NCI-H526 treated with DMSO at 0.1 percent for 48 hours (cell line): ENCODE results near the gene ST3GAL2.
"Not testable (repeated sequence)": the region's sequence is repeated elsewhere in the genome, so short reads cannot be mapped to it uniquely, and the experiment has no call there.

Source experiments
- DNase-seq: peaks from one replicate; lab custom pipeline; 2025; lab: John Stamatoyannopoulos, UW

Gene ST3GAL2

DNA sequence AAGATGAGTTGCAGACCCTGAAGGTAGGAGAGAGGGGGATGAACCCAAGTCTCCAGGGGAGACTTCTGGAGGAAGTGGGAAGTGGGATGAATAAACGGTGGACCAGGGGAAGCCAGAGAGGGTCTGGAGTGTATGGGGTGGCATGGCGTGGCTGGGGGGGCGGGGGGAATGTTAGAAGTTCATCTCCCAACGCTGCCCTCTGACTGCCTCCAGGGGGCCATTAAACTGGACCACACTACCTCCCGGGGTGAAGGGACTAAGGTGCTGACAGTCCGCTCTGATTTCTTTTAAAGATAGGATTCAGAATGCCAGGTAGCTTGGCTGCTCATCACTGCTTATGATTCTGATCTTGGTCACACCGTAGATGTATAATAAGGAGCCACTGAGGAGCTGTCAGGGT is 21.2 kb downstream of the ST3GAL2 start:
- DNase-seq: no peak

DNA sequence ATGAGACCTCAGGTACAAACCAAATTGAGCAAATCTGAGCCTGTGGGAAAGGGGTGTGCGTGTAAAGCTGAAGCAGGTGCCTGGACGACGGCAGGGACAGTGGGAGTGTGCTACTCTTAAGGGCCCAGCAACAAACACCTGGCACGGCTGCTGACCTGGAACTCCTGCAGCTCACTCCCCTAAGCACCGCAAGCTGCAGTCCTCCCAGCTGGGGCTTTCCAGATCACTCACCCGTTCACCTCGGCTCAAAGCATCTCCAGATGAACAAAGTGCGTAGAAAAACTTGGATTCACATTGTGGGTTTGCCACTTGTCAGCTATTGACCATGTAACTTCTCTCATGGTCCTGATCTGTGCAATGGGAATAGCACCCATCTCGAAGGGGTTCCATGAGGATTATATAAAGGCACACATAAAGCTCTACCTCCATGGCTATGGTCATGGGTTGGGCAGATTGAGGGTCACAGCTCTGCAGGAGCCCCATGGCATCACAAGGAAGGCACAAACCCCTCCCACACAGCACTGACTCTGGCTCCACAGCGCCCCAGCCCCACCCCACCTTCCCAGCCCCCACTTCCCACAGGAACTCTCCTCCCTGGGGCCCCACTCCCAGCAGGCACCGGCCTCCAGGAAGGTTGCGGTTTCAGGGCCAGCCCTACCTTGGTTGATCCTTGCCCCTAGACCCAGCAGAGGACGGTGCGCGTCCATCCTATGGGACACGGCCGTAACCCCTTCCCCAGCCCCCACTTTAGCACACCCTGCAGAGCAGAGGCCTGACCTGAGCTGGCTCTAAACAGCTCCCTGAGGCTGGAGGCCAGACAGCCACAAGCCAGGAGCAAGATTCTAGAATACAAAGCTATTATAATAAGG is 21.9 kb downstream of the ST3GAL2 start:
- no peak for DNase-seq

- DNase-seq: not testable (repeated sequence)
These were observed 25.3 kb downstream of the ST3GAL2 start for GRCh38 chr16:70413572-70413971.

DNA sequence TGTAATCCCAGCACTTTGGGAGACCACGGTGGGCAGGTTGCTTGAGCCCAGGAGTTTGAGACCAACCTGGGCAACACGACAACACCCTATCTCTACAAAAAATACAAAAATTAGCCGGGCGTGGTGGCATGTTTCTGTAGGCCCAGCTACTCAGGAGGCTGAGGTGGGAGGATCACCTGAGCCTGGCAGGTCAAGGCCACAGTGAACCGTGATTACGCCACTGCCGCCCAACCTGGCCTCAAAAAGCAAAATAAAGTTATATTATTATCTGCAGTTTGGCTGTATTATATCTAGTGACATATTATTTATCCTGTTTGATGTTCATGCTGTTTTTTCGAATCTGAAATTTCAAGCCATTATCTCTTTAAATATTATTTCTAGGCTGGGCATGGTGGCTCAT is 26.5 kb downstream of the ST3GAL2 start:
- no peak for DNase-seq

DNA sequence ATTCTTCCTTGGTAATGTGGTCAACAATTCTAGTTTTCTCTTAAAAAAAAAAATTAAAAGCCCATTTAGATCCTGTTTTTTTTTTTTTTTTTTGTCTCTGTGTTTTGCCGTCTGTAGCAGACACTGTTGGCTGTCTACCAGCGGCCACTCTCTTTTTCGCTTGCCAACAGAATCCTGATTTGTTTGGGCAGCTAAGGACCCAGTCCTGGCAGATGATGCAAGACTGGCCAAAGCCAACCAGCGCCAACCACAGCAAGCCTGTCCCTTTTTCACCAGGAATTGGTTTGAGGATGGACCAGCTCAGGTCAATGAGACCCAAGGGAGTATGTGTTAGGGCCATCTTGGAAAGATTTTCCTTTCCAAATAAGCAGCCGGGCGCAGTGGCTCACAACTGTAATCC is 28.2 kb downstream of the ST3GAL2 start:
- no peak for DNase-seq

DNA sequence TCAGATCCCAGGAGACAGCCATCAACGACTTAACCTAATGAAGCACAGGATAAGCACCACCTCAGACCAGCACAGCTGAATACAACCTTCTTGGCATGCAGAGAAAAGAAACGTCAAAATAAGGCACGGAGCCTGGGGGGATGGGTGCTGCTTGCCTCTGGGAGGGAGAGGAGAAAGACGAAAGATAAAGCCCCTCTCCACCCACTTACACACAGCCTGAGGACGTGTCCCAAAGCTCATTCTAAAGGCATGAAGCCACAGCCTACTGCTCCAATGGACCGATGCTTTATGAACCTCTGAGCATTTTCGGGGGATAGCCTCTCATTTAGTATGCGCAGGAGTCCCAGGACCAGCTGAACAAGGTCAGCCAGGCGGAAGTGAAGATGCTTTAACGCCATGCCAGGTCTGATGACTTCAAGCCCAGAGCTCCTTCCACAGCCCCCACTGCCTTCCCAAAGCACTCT is 31.1 kb downstream of the ST3GAL2 start:
- DNase-seq: no peak

GRCh38 chr16:70406104-70406503 is 32.8 kb downstream of the ST3GAL2 start:
- not testable (repeated sequence) for DNase-seq

- DNase-seq: no peak
These were observed 35.8 kb downstream of the ST3GAL2 start for GRCh38 chr16:70402916-70403659.

- DNase-seq: no peak
These were observed 38.9 kb downstream of the ST3GAL2 start for GRCh38 chr16:70399951-70400350.

DNA sequence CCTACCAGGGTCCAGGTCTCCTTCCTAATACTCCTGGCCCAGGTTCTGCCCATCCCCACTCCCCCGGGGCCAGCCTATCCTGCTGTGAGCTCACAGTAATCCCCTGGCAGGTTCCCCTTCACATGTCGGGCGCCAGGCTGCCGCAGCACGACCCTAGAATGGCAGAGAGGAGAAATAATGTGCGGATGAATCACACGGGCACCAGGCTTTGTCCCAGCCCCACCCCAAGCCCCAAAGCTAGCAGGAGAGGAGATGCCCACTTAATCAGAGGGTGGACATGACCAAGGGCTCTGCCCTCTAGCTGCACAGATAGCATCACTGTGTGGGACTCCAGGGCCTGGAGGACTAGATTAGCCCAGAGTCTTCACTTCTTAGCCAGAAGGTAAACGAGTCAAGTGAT is 39.5 kb downstream of the ST3GAL2 start:
- DNase-seq: no peak

- DNase-seq: no peak
These were observed 40.6 kb downstream of the ST3GAL2 start for GRCh38 chr16:70398177-70398743.

DNA sequence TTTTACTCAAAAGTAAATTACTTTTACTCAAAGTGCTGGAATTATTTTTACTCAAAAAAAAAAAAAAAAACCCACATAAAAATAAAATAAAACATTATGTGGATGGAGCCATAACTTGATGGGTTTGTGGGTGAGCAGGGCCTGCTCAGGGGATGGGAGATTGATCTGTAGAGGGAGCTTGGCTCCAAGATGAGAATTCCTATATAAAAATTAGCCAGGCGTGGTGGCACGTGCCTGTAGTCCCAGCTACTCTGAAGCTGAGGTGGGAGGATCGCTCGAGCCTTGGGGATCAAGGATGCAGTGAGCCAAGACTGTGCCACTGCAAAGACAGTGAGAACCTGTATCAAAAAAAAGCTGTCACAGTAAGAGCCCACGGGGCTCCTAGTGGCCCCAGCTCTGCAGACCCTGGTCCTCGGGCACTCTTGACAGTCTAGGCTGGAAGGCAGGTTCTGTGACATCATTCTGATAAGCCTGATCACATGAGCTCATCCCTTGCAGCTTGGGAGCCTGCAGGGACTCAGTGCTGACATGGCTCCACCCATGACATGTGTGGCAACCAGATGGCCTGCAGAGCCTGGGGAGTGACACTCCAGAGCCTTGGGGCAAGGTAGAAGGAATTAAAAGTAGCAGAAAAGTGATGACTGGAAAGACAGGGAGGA is 42.5 kb downstream of the ST3GAL2 start:
- no peak for DNase-seq

- DNase-seq: no peak
These were observed 43.5 kb downstream of the ST3GAL2 start for GRCh38 chr16:70395345-70395901.

GRCh38 chr16:70394853-70395252 is 44.0 kb downstream of the ST3GAL2 start:
- DNase-seq: no peak

DNA sequence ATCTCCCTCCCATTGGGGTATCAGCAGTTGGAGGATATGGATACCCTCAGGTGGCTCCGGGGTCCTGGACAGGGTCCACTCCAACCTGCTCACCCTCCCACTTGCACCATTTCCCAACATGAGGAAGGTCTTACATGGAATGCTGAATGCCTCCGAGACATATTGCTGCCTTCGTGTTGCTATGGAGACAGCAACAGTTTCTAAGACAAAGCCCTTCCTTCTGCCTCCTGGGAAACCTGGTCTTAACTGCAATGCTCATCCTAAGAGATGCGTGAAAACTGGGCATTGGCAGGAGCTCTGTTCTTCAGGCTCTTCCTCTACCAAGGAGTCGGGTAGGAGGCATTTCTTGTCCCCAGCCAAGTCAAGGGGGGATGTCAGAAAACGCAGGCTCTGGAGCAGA is 45.2 kb downstream of the ST3GAL2 start:
- DNase-seq: no peak

GRCh38 chr16:70392606-70393005 is 46.3 kb downstream of the ST3GAL2 start:
- DNase-seq: no peak

DNA sequence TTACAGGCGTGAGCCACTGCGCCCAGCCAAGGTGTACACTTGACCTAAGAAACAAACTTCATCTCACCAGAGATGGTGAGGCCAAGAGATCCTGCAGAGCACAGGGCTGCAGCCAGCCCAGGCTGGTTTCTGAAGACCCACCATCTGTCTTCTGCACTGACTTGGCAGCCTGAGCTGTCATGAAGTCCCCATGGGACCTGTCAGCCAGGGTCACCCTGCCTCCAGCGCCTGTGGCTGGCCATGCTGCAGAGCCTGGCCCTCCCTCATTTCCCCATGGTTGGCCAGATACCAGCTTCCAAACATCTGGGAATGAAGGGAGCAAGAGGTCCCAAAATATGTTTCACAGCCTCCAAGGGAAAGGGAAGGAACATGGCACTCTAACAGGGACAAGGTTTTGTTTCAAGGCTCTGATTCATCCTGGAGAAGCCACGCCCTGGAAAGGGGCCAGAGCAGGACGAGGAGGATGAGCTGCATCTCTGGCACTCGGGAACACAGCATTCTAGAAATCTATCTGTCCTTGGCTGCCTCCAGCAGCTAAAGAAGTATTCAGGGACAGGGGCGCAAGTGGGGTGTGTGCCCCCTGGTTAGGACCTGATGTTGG is 46.9 kb downstream of the ST3GAL2 start:
- no peak for DNase-seq

- no peak for DNase-seq
These were observed 47.5 kb downstream of the ST3GAL2 start for GRCh38 chr16:70391446-70391845.

DNA sequence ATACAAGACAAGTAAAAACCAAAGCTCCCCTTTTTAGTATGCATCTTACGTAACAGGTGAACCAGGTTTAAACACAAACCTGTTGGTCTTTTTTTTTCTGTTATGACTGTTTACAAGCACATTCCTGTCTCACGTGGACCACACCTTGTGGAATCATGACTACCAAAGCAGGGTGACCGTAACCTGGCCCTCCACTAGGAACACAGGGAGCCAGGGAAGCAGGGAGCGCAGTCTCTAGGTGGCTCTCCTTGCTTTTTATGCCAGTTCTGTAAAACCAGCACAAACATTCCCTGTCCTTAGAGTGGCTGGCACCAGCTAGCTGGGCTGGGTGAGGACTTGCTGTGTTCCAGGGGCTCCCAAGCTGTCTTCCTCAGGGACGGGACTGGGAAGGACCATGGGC is 48.1 kb downstream of the ST3GAL2 start:
- DNase-seq: no peak

DNA sequence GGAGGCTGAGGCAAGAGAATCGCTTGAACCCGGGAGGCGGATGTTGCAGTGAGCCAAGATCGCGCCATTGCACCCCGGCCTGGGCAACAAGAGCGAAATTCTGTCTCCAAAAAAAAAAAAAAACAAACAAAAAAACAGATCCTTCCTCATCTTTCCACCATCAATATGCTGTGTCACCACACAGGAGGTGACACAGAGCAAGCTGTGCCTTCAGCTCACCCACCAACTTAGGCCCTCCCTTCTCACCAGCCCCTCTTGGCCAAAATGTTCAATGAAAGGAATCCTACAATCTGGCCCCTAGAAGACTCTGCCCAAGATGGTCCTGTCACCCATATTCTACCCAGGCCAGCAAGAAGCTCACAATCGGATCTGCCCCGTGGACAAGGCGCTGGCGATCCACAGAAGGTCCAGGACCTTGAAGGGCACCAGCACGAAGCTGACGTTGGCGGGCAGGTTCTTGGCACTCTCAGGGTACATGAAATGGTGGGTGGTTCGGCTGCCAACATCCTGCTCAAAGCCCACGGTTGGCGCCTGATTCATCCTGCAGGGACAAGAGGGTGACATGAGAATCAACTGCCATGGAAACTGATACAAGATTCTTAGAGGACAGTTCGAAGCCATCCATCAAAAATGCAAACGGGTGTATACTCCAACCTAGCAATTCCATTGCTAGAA is 50.8 kb downstream of the ST3GAL2 start:
- no peak for DNase-seq
